Mucosa of descending colon (tissue), 3 donors: Measurements from ENCODE around the gene TOPAZ1. TPM values are rescaled to one million over a fixed set of nuclear protein-coding genes. Genes with fewer than 3 reads are reported as not detected.

Experiments used
- ATAC-seq: fragments of 200-7000 bp; cut with Tn5 transposase; one replicate; pipeline ENCODE4 v1.9.1; 2020; ENCODE audit warnings: mild to moderate bottlenecking, moderate library complexity
- DNase-seq, 3 donors: peaks; one replicate each; pipeline ENCODE4 v3.0.0-alpha.2; 2020
- H3K36me3 ChIP-seq: fragments of 200-600 bp; one replicate; pipeline ENCODE4 v1.8.0; 2021; ENCODE audit warnings: low read depth, mild to moderate bottlenecking
- H3K4me1 ChIP-seq: fragments of 200-600 bp; one replicate; pipeline ENCODE4 v1.8.0; 2021; ENCODE audit warnings: low read depth, mild to moderate bottlenecking
- H3K4me3 ChIP-seq: fragments of 200-600 bp; one replicate; pipeline ENCODE4 v1.8.0; 2021; ENCODE audit warnings: mild to moderate bottlenecking
- H3K9me3 ChIP-seq: fragments of 200-600 bp; one replicate; pipeline ENCODE4 v1.8.0; 2021; ENCODE audit warnings: mild to moderate bottlenecking
- CTCF ChIP-seq: fragments of 200-600 bp; IDR thresholded peaks from one replicate; pipeline ENCODE4 v1.8.0; 2022; ENCODE audit warnings: antibody characterized with exemption, mild to moderate bottlenecking
- intact Hi-C, 2 donors: fragments of 100-400 bp; cut with DNase I in 1 of 2; cut with micrococcal nuclease in 1 of 2; formaldehyde crosslinking; loops; one replicate each; pipeline versions ENCODE4 v1.11.0 to v1.11.1; 2022; cut with DNase I, micrococcal nuclease
- total RNA-seq, 3 donors: library from RNA; stranded (reverse); fragmentation: NEBNext Ultra II Directional in 2 of 3; extraction: Animal tissue kit (Norgen Biotek cat#: 25700) in 2 of 3; gene quantifications; one replicate each; pipeline versions ENCODE4 v1.2.1 to v1.2.4, GENCODE V29; 2021 to 2023
- donor health status: DM: no; HTN: no; CAD: no; lungs with moderate emphysema.
- donor health status: DM: no; HTN: no; CAD: no.
- donor health status: DM: no; HTN: yes; CAD: no.

The TOPAZ1 gene
- total RNA-seq, 3 donors from 2014 or later = not detected

DNA sequence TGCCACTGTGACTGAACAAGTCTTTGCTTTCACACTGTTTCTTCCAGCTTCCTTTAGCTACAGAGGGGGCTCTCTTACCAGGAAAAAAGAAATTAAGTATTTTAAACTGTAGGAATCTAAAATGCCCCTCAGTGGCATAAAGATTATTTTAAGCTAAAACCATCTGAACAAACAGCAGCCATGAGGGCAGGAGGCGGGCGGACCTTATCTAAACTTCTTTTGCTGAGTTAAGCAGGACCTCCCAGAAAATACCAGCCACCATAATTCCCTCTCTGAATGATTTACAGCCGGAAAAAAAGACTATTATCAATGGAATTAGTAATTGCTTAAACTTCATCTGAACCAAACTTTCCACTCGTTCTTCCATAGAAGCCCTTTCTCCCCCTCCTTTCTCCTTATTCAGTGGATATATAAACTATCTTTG, 5.2 kb upstream of the TOPAZ1 start:
- Histone ChIP-seq H3K4me1 (no peaks in the 10 kb centered on the region), H3K4me3 (no peak overlapping the region), H3K9me3 (no peaks in the 10 kb centered on the region), H3K36me3 (no peaks in the 10 kb centered on the region)
- DNase-seq = no peak
- TF ChIP-seq CTCF = no peak
- ATAC-seq = no peak
- intact Hi-C loops = no loop called here

- DNase-seq (no peak), ATAC-seq (no peak)
- H3K36me3 ChIP-seq = no peaks in the 10 kb centered on the region
- intact Hi-C loops = no loop called here
- H3K9me3 ChIP-seq = no peaks in the 10 kb centered on the region
- H3K4me3 ChIP-seq = no peak overlapping the region
- no peaks in the 10 kb centered on the region for H3K4me1 ChIP-seq
- no peak for TF ChIP-seq CTCF
Measured at GRCh38 chr3:44237161-44237560, 4.5 kb upstream of the TOPAZ1 start.

DNA sequence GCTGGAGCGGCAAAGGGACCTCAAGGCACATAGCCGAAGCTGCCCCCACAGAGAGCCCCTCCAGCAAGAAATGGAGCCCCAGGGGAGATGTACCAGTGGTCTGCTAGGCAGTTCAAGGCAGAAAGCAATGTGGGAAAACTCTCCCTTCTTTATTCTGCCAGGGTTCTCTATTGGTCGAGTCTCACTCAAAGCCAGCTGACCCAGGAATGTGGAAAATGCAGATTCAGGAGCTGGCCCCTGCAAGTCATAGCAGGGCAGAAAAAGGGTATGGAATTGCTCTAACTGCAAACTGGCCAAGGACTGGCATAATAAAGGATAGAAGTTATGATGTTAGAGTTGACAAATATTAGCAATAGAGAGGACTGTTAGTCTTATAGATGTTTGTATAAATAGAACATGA, 4.0 kb upstream of the TOPAZ1 start:
- H3K4me3 ChIP-seq = no peak overlapping the region
- no peaks in the 10 kb centered on the region for H3K4me1 ChIP-seq
- no peak for ATAC-seq
- DNase-seq = no peak
- TF ChIP-seq CTCF = no peak
- no peaks in the 10 kb centered on the region for H3K9me3 ChIP-seq
- H3K36me3 ChIP-seq = no peaks in the 10 kb centered on the region
- intact Hi-C loops = no loop called here

GRCh38 chr3:44238889-44239288, 2.8 kb upstream of the TOPAZ1 start:
- H3K9me3 ChIP-seq = no peaks in the 10 kb centered on the region
- H3K4me3 ChIP-seq = no peak overlapping the region
- ATAC-seq = no peak
- H3K36me3 ChIP-seq = no peaks in the 10 kb centered on the region
- DNase-seq = no peak
- TF ChIP-seq CTCF = no peak
- intact Hi-C loops = no loop called here
- no peaks in the 10 kb centered on the region for H3K4me1 ChIP-seq

DNA sequence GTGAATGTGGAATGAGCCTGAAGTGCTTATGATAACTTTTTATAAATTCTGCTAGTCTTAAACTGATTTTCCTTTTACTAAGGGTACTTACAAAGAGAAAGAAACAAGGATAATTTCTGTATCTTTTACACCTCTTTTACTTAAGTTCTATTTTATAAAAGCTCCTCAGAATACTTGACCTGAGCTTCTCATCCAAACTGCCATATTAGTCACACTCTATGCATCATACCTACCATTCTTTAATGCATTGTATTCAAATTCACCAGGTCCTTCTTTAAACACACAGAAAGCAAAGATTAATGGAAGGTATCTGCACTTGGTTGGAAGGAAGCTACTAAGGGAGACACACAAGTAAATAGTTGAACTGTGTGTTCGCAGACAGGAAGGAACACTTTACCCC, 1.6 kb upstream of the TOPAZ1 start:
- Histone ChIP-seq H3K4me1 (no peaks in the 10 kb centered on the region), H3K4me3 (no peak overlapping the region), H3K36me3 (no peaks in the 10 kb centered on the region), H3K9me3 (no peaks in the 10 kb centered on the region)
- ATAC-seq (no peak), DNase-seq (no peak)
- intact Hi-C loops = no loop called here
- no peak for TF ChIP-seq CTCF

DNA sequence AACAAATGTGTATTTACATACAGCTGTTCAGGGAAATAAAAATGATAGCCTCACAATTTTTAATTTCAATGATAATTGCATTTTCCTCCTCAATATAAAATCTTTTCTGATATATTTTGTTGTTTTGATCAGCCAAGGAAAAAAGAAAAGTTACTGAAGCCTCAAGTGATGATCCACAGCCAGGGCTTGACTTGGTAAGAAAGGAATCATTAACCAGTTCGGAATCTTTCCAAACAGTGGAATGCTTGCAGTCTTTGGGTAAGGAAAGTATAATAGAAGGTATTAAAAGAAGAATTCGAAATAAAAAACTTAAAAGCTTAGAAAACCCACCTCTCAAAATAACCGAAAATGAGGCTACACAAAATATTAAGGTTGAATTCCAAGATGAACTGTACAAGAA, 1.0 kb downstream of the TOPAZ1 start:
- H3K36me3 ChIP-seq = no peaks in the 10 kb centered on the region
- intact Hi-C loops = no loop called here
- ATAC-seq (no peak), DNase-seq (no peak)
- TF ChIP-seq CTCF = no peak
- H3K4me1 ChIP-seq = no peaks in the 10 kb centered on the region
- no peak overlapping the region for H3K4me3 ChIP-seq
- no peaks in the 10 kb centered on the region for H3K9me3 ChIP-seq
